Liver (tissue), 3 donors: ENCODE data around the gene ANKRD17.

Experiments
- CTCF ChIP-seq: fragments of 150-350 bp; IDR thresholded peaks from 2 replicates; pipeline ENCODE4 v1.5.1; 2017; ENCODE audit warnings: improper control_type of control experiment, low read depth, low read length; ENCODE audit not compliant: missing input control
- EGR1 ChIP-seq, 2 donors: IDR thresholded peaks; 2 replicates each; pipeline ENCODE4 v1.6.1; 2016 to 2018; ENCODE audit warnings: antibody characterized with exemption in 2 of 2, low read depth in 2 of 2
- FOXA1 ChIP-seq: IDR thresholded peaks from 2 replicates; pipeline ENCODE4 v1.6.1; 2016; ENCODE audit warnings: antibody characterized with exemption
- GABPA ChIP-seq, 2 donors: IDR thresholded peaks in 1 of 2; conservative IDR thresholded peaks in 1 of 2; 2 replicates each; pipeline ENCODE4 v1.6.1; 2016; ENCODE audit warnings: antibody characterized with exemption in 2 of 2, mild to moderate bottlenecking in 1 of 2, moderate library complexity in 1 of 2
- HNF4G ChIP-seq: IDR thresholded peaks from 2 replicates; pipeline ENCODE4 v1.6.1; 2016; ENCODE audit warnings: antibody characterized with exemption
- JUND ChIP-seq, 2 donors: IDR thresholded peaks; 2 replicates each; pipeline ENCODE4 v1.6.1; 2016; ENCODE audit warnings: antibody characterized with exemption in 2 of 2
- MAX ChIP-seq: IDR thresholded peaks from 2 replicates; pipeline ENCODE4 v1.6.1; 2016; ENCODE audit warnings: antibody characterized with exemption
- NR2F2 ChIP-seq: IDR thresholded peaks from 2 replicates; pipeline ENCODE4 v1.6.1; 2016; ENCODE audit warnings: antibody characterized with exemption
- RAD21 ChIP-seq, 2 donors: IDR thresholded peaks; 2 replicates each; pipeline ENCODE4 v1.6.1; 2016; ENCODE audit warnings: antibody characterized with exemption in 2 of 2, mild to moderate bottlenecking in 2 of 2
- REST ChIP-seq: IDR thresholded peaks from 2 replicates; pipeline ENCODE4 v1.6.1; 2016; ENCODE audit warnings: antibody characterized with exemption, mild to moderate bottlenecking
- SP1 ChIP-seq: IDR thresholded peaks from 2 replicates; pipeline ENCODE4 v1.6.1; 2018; ENCODE audit warnings: antibody characterized with exemption, mild to moderate bottlenecking
- TAF1 ChIP-seq: conservative IDR thresholded peaks from 2 replicates; pipeline ENCODE4 v1.6.1; 2016; ENCODE audit warnings: antibody characterized with exemption, mild to moderate bottlenecking
- YY1 ChIP-seq: IDR thresholded peaks from 2 replicates; pipeline ENCODE4 v1.6.1; 2016; ENCODE audit warnings: antibody characterized with exemption, mild to moderate bottlenecking
- ZBTB33 ChIP-seq: IDR thresholded peaks from 2 replicates; pipeline ENCODE4 v1.6.1; 2016; ENCODE audit warnings: antibody characterized with exemption
- donor health status: healthy.
- donor health status: healthy.

GRCh38 chr4:73258436-73258685, 237 bp downstream of the ANKRD17 start:
- TF ChIP-seq TAF1 (no peak), CTCF (peak; percentile 12), HNF4G (no peak), MAX (no peak), YY1 (no peak), NR2F2 (no peak), RAD21 (IDR thresholded peaks at IDR 0.05) (no peak), GABPA (IDR thresholded peaks at IDR 0.05 in 1 of 2, conservative IDR thresholded peaks at IDR 0.05 in 1 of 2) (no peak), REST (no peak), JUND (IDR thresholded peaks at IDR 0.05) (no peak), SP1 (no peak), ZBTB33 (no peak), FOXA1 (no peak), EGR1 (IDR thresholded peaks at IDR 0.05; ENCODE audit: low read depth in 2 of 2) (no peak)
